ENCODE results near the gene KRI1. TPM values are rescaled to one million over a fixed set of nuclear protein-coding genes. Genes with fewer than 3 reads are reported as not detected.

KRI1 gene
- total RNA-seq, 4 donors from 2014 or later, result 22.9 to 27.9 (median 23.3) TPM

DNA sequence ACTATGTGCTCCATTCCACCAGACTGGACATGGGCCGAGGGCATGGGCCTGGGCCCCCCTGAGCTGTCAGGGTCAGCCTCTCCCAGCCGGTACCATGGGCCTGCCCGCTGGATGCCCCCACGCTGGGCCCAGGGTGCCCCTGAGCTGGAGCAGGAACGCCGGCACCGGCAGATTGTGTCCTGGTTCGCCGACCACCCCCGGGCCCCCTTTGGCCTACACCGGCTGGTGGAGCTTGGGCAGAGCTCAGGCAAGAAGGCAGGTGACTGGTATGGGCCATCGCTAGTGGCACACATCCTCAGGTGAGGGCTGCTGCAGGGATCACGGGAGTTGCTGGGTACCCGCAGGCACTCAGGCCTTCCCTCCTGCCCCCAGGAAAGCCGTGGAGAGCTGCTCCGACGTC is 19.0 kb downstream of the KRI1 start:
- 72 to 88% methylated on average over 2 to 17 of the region's 17 CpGs for WGBS, 2 donors

DNA sequence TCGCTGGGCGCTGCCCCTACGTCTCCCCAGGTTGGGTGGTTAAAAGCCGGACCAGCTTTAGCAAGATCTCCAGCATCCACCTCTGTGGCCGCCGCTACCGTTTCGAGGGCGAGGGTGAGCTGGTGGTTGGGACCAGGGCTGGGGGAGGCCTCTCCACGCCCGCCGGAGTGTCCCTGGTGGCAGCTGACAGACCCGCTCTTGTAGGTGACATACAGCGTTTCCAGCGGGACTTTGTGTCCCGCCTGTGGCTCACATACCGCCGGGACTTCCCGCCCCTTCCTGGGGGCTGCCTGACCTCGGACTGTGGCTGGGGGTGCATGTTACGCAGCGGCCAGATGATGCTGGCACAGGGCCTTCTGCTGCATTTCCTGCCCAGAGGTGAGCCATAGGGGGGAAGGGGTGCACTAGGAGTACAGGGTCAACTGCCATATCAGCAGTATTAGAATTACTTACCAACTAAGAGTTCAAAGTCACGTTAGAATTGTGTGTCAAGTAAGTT is 21.0 kb downstream of the KRI1 start:
- H3K27ac ChIP-seq, result peak overlapping the region in 3 of 4 donors; percentile 90 to 98 (median 97)
- 37 to 47% methylated on average over 17 to 21 of the region's 23 CpGs for WGBS, 2 donors
- peaks cover 0 to 19% (median 13%) of the 10 kb centered on the region in 4 donors for H3K4me1 ChIP-seq
- TF ChIP-seq EP300 (IDR thresholded peaks at IDR 0.05) (no peak), POLR2A (IDR thresholded peaks at IDR 0.05) (no peak)
- TF ChIP-seq, protein P1, sequence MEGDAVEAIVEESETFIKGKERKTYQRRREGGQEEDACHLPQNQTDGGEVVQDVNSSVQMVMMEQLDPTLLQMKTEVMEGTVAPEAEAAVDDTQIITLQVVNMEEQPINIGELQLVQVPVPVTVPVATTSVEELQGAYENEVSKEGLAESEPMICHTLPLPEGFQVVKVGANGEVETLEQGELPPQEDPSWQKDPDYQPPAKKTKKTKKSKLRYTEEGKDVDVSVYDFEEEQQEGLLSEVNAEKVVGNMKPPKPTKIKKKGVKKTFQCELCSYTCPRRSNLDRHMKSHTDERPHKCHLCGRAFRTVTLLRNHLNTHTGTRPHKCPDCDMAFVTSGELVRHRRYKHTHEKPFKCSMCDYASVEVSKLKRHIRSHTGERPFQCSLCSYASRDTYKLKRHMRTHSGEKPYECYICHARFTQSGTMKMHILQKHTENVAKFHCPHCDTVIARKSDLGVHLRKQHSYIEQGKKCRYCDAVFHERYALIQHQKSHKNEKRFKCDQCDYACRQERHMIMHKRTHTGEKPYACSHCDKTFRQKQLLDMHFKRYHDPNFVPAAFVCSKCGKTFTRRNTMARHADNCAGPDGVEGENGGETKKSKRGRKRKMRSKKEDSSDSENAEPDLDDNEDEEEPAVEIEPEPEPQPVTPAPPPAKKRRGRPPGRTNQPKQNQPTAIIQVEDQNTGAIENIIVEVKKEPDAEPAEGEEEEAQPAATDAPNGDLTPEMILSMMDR (IDR thresholded peaks at IDR 0.05), result no peak
- DNase-seq (ENCODE audit: low spot score in 2 of 2), result no peak
- no peaks in the 10 kb centered on the region for H3K9me3 ChIP-seq
- peak overlapping the region in 3 of 4 donors; percentile 87 to 99 (median 94) for H3K4me3 ChIP-seq
- no peaks in the 10 kb centered on the region for H3K27me3 ChIP-seq
- H3K36me3 ChIP-seq, result peaks cover 0 to 41% (median 9%) of the 10 kb centered on the region in 3 donors

More for the DNA sequence above, 19.0 kb downstream of the KRI1 start:
- no peak for DNase-seq (ENCODE audit: low spot score in 2 of 2)
- Histone ChIP-seq H3K9me3 (no peaks in the 10 kb centered on the region), H3K4me1 (peaks cover 0 to 19% (median 13%) of the 10 kb centered on the region in 4 donors), H3K27ac (no peak overlapping the region), H3K36me3 (peaks cover 0 to 62% (median 21%) of the 10 kb centered on the region in 3 donors), H3K27me3 (no peaks in the 10 kb centered on the region), H3K4me3 (no peak overlapping the region)
- TF ChIP-seq EP300 (IDR thresholded peaks at IDR 0.05), result no peak
- TF ChIP-seq, protein P1 (IDR thresholded peaks at IDR 0.05), result no peak
- no peak for TF ChIP-seq POLR2A (IDR thresholded peaks at IDR 0.05)

DNA sequence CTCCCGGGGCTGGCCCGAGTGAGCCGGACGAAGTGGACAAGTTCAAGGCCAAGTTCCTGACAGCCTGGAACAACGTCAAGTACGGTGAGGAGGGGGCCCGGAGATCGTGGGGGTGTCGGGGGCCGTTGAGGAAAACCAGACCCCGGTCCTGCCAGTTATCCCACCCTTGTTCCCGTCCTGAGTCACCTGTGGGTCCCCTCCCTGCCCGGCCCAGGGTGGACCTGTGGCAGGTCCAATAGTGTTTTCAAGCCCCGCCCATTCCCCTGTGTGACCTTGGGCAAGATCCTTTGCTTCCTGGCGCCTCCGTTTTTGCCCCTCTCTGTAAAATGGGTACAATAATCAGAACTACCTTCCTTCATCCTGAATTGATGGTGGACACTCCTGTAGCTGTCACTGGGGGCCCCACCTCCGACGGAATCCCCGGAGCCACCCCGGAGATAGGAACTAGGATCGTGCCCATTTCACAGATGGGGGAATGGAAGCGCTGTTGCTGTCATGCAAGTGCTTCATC is 21.5 kb downstream of the KRI1 start:
- H3K9me3 ChIP-seq, result no peaks in the 10 kb centered on the region
- no peaks in the 10 kb centered on the region for H3K27me3 ChIP-seq
- H3K27ac ChIP-seq, result peak overlapping the region; percentile 84 to 98 (median 94)
- H3K4me3 ChIP-seq, result peak overlapping the region; percentile 87 to 99 (median 96)
- peaks cover 0 to 19% (median 13%) of the 10 kb centered on the region in 4 donors for H3K4me1 ChIP-seq
- WGBS, 2 donors, result 23 to 45% methylated on average over 12 to 22 of the region's 22 CpGs
- peaks cover 0 to 36% (median 6%) of the 10 kb centered on the region in 3 donors for H3K36me3 ChIP-seq
- DNase-seq (ENCODE audit: low spot score in 2 of 2), result no peak
- no peak for TF ChIP-seq EP300 (IDR thresholded peaks at IDR 0.05)
- TF ChIP-seq, protein P1 (IDR thresholded peaks at IDR 0.05), result no peak
- TF ChIP-seq POLR2A (IDR thresholded peaks at IDR 0.05), result no peak

DNA sequence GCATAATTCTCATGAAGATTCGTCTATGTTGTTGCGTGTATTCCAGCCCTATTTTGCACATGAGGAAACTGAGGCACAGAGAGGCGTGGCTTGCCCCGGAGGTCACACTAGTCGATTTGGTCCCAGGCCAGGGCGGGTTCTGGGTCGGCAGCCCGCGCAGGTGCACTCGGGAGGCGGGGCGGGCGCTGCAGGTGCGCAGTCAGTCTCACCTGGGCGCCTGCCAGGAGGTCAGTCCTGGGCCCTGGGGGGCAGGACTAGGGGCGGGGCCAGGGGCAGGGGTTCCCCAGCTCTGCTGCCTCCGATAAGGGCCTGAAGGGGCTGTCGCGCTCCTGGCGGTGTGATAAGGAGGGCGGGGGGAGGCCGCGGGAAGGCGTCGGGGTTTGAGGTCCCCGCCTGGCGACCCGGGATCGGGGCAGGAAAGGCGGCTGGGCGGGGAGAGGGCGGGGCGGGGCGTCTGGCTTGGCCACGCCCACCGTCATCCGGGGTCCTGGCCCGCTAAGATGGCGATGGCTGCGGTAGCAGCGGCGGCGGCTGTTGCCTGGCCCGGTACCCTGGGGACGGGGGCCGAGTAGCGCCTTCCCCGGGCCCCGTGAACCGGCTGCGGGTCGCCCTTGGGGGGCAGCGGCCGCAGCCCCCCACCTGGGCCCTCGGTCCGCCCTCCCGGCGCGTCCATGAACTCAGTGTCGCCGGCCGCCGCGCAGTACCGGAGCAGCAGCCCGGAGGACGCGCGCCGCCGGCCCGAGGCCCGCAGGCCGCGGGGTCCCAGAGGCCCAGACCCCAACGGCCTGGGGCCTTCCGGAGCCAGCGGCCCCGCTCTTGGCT is 22.2 kb downstream of the KRI1 start, which contains the start of gene ATG4D:
Gene ATG4D (plus strand): TSS at position 485 of the 822 bp plus-strand sequence. CDS start 187 bp downstream, at position 672.
- TF ChIP-seq, protein P1 (IDR thresholded peaks at IDR 0.05), result no peak
- peak; percentile 52 to 64 for TF ChIP-seq POLR2A (IDR thresholded peaks at IDR 0.05)
- peak in 1 of 2 donors; percentile 71 for TF ChIP-seq EP300 (IDR thresholded peaks at IDR 0.05)
- H3K9me3 ChIP-seq, result no peaks in the 10 kb centered on the region
- H3K27ac ChIP-seq, result peak within 1 kb of the TSS; percentile 84 to 98 (median 94)
- peak; percentile 56 to 66 for DNase-seq (ENCODE audit: low spot score in 2 of 2)
- peaks cover 0 to 30% (median 6%) of the 10 kb centered on the region in 3 donors for H3K36me3 ChIP-seq
- H3K4me1 ChIP-seq, result peaks cover 0 to 19% (median 13%) of the 10 kb centered on the region in 4 donors
- peak within 1 kb of the TSS; percentile 87 to 99 (median 96) for H3K4me3 ChIP-seq
- 2 to 3% methylated on average over 29 to 60 of the region's 79 CpGs for WGBS, 2 donors
- H3K27me3 ChIP-seq, result no peaks in the 10 kb centered on the region
